Activated T-cell treated with anti-CD3 and anti-CD28 coated beads, Interleukin-2, amount 50 U/mL, for 24 hours (primary cell): ENCODE data around the gene RAX.
A peak's percentile ranks its signal among the peaks of the same experiment; 100 is the strongest.

Experiments
- DNase-seq: peaks from one replicate; pipeline ENCODE4 v3.0.0-alpha.2; 2020
- H3K27ac Mint-ChIP-seq: 2 replicates; pipeline ENCODE4 v1.8.0; 2020; ENCODE audit warnings: mild to moderate bottlenecking, mixed read lengths
- H3K27me3 Mint-ChIP-seq: 2 replicates; pipeline ENCODE4 v1.8.0; 2020; ENCODE audit warnings: mixed read lengths
- H3K36me3 Mint-ChIP-seq: 2 replicates; pipeline ENCODE4 v1.8.0; 2020; ENCODE audit warnings: low read depth, mixed read lengths
- H3K4me1 Mint-ChIP-seq: 2 replicates; pipeline ENCODE4 v1.8.0; 2020; ENCODE audit warnings: low read depth, mixed read lengths
- H3K4me3 Mint-ChIP-seq: 2 replicates; pipeline ENCODE4 v1.8.0; 2020; ENCODE audit warnings: mild to moderate bottlenecking, moderate library complexity, mixed read lengths
- H3K9me3 Mint-ChIP-seq: 2 replicates; pipeline ENCODE4 v1.8.0; 2020; ENCODE audit warnings: mixed read lengths

Gene RAX

GRCh38 chr18:59272891-59273758 is at the start of gene RAX:
Gene RAX, minus strand, starts transcription at chr18:59273454. Its CDS starts 248 bp downstream, at chr18:59273206.
- Mint-ChIP-seq H3K4me3 (peak within 1 kb of the TSS; percentile 20), H3K4me1 (peaks cover 26% of the 10 kb centered on the region), H3K9me3 (no peaks in the 10 kb centered on the region), H3K27ac (no peak within 1 kb of the TSS), H3K36me3 (no peaks in the 10 kb centered on the region), H3K27me3 (peaks cover 82% of the 10 kb centered on the region)
- peak; percentile 54 for DNase-seq

- H3K9me3 Mint-ChIP-seq, result no peaks in the 10 kb centered on the region
- no peak for DNase-seq
- H3K4me1 Mint-ChIP-seq, result no peaks in the 10 kb centered on the region
- H3K4me3 Mint-ChIP-seq, result no peak within 1 kb of the TSS
- H3K36me3 Mint-ChIP-seq, result no peaks in the 10 kb centered on the region
- H3K27ac Mint-ChIP-seq, result no peak within 1 kb of the TSS
- peaks cover 6% of the 10 kb centered on the region for H3K27me3 Mint-ChIP-seq
Measured at GRCh38 chr18:59318460-59319050, 45.3 kb upstream of the RAX start, which contains the start of gene CPLX4. Gene CPLX4, minus strand, starts transcription at chr18:59318649. Its CDS starts 187 bp downstream, at chr18:59318462.

- H3K4me3 Mint-ChIP-seq, result no peak overlapping the region
- DNase-seq, result no peak
- H3K9me3 Mint-ChIP-seq, result no peaks in the 10 kb centered on the region
- no peaks in the 10 kb centered on the region for H3K4me1 Mint-ChIP-seq
- H3K36me3 Mint-ChIP-seq, result no peaks in the 10 kb centered on the region
- H3K27me3 Mint-ChIP-seq, result peaks cover 45% of the 10 kb centered on the region
- H3K27ac Mint-ChIP-seq, result no peak overlapping the region
Measured at GRCh38 chr18:59311631-59312030, 38.4 kb upstream of the RAX start.

GRCh38 chr18:59308938-59309260 is 35.6 kb upstream of the RAX start:
- H3K4me3 Mint-ChIP-seq, result peak overlapping the region; percentile 58
- no peak for DNase-seq
- H3K27ac Mint-ChIP-seq, result no peak overlapping the region
- no peaks in the 10 kb centered on the region for H3K4me1 Mint-ChIP-seq
- no peaks in the 10 kb centered on the region for H3K36me3 Mint-ChIP-seq
- H3K27me3 Mint-ChIP-seq, result peaks cover 62% of the 10 kb centered on the region
- H3K9me3 Mint-ChIP-seq, result no peaks in the 10 kb centered on the region

GRCh38 chr18:59308248-59308937 is 35.1 kb upstream of the RAX start:
- peak overlapping the region; percentile 58 for H3K4me3 Mint-ChIP-seq
- DNase-seq, result peak; percentile 86
- H3K36me3 Mint-ChIP-seq, result no peaks in the 10 kb centered on the region
- no peak overlapping the region for H3K27ac Mint-ChIP-seq
- no peaks in the 10 kb centered on the region for H3K9me3 Mint-ChIP-seq
- no peaks in the 10 kb centered on the region for H3K4me1 Mint-ChIP-seq
- peaks cover 62% of the 10 kb centered on the region for H3K27me3 Mint-ChIP-seq

GRCh38 chr18:59306640-59307039 is 33.4 kb upstream of the RAX start:
- Mint-ChIP-seq H3K36me3 (no peaks in the 10 kb centered on the region), H3K27ac (no peak overlapping the region), H3K4me1 (no peaks in the 10 kb centered on the region), H3K4me3 (no peak overlapping the region), H3K9me3 (no peaks in the 10 kb centered on the region), H3K27me3 (peaks cover 58% of the 10 kb centered on the region)
- DNase-seq, result no peak

GRCh38 chr18:59305295-59305694 is 32.0 kb upstream of the RAX start:
- Mint-ChIP-seq H3K36me3 (no peaks in the 10 kb centered on the region), H3K4me3 (no peak overlapping the region), H3K9me3 (no peaks in the 10 kb centered on the region), H3K27ac (no peak overlapping the region), H3K4me1 (no peaks in the 10 kb centered on the region), H3K27me3 (peaks cover 46% of the 10 kb centered on the region)
- no peak for DNase-seq

GRCh38 chr18:59303656-59304195 is 30.5 kb upstream of the RAX start:
- Mint-ChIP-seq H3K27ac (no peak overlapping the region), H3K4me1 (no peaks in the 10 kb centered on the region), H3K9me3 (no peaks in the 10 kb centered on the region), H3K27me3 (peaks cover 40% of the 10 kb centered on the region), H3K36me3 (no peaks in the 10 kb centered on the region), H3K4me3 (no peak overlapping the region)
- DNase-seq, result no peak

GRCh38 chr18:59303006-59303405 is 29.8 kb upstream of the RAX start:
- no peak for DNase-seq
- H3K27me3 Mint-ChIP-seq, result peaks cover 34% of the 10 kb centered on the region
- H3K4me3 Mint-ChIP-seq, result no peak overlapping the region
- H3K4me1 Mint-ChIP-seq, result no peaks in the 10 kb centered on the region
- H3K9me3 Mint-ChIP-seq, result no peaks in the 10 kb centered on the region
- no peaks in the 10 kb centered on the region for H3K36me3 Mint-ChIP-seq
- H3K27ac Mint-ChIP-seq, result no peak overlapping the region

- no peaks in the 10 kb centered on the region for H3K9me3 Mint-ChIP-seq
- H3K27me3 Mint-ChIP-seq, result peaks cover 30% of the 10 kb centered on the region
- no peaks in the 10 kb centered on the region for H3K36me3 Mint-ChIP-seq
- no peaks in the 10 kb centered on the region for H3K4me1 Mint-ChIP-seq
- H3K4me3 Mint-ChIP-seq, result no peak overlapping the region
- DNase-seq, result no peak
- no peak overlapping the region for H3K27ac Mint-ChIP-seq
Measured at GRCh38 chr18:59301929-59302328, 28.7 kb upstream of the RAX start.

- no peaks in the 10 kb centered on the region for H3K4me1 Mint-ChIP-seq
- H3K27me3 Mint-ChIP-seq, result peaks cover 24% of the 10 kb centered on the region
- H3K27ac Mint-ChIP-seq, result no peak overlapping the region
- no peaks in the 10 kb centered on the region for H3K36me3 Mint-ChIP-seq
- no peak for DNase-seq
- H3K9me3 Mint-ChIP-seq, result no peaks in the 10 kb centered on the region
- H3K4me3 Mint-ChIP-seq, result no peak overlapping the region
Measured at GRCh38 chr18:59300676-59301285, 27.5 kb upstream of the RAX start.

- Mint-ChIP-seq H3K27me3 (peaks cover 29% of the 10 kb centered on the region), H3K4me1 (no peaks in the 10 kb centered on the region), H3K36me3 (no peaks in the 10 kb centered on the region), H3K4me3 (no peak overlapping the region), H3K9me3 (no peaks in the 10 kb centered on the region), H3K27ac (no peak overlapping the region)
- DNase-seq, result no peak
Measured at GRCh38 chr18:59298871-59299270, 25.6 kb upstream of the RAX start.

- H3K36me3 Mint-ChIP-seq, result no peaks in the 10 kb centered on the region
- DNase-seq, result no peak
- no peak overlapping the region for H3K4me3 Mint-ChIP-seq
- peaks cover 49% of the 10 kb centered on the region for H3K27me3 Mint-ChIP-seq
- H3K27ac Mint-ChIP-seq, result no peak overlapping the region
- H3K4me1 Mint-ChIP-seq, result no peaks in the 10 kb centered on the region
- H3K9me3 Mint-ChIP-seq, result no peaks in the 10 kb centered on the region
Measured at GRCh38 chr18:59293317-59293716, 20.1 kb upstream of the RAX start.

GRCh38 chr18:59286341-59286740 is 13.1 kb upstream of the RAX start:
- Mint-ChIP-seq H3K4me1 (no peaks in the 10 kb centered on the region), H3K9me3 (no peaks in the 10 kb centered on the region), H3K27me3 (peaks cover 60% of the 10 kb centered on the region), H3K4me3 (no peak overlapping the region), H3K27ac (no peak overlapping the region), H3K36me3 (no peaks in the 10 kb centered on the region)
- DNase-seq, result no peak
